ENCODE measurements around the gene ATP6V0A4. TPM values are rescaled to one million over a fixed set of nuclear protein-coding genes. Genes with fewer than 3 reads are reported as not detected.

Gene ATP6V0A4
- total RNA-seq, 1 donor from 2014 or later: not detected

DNA sequence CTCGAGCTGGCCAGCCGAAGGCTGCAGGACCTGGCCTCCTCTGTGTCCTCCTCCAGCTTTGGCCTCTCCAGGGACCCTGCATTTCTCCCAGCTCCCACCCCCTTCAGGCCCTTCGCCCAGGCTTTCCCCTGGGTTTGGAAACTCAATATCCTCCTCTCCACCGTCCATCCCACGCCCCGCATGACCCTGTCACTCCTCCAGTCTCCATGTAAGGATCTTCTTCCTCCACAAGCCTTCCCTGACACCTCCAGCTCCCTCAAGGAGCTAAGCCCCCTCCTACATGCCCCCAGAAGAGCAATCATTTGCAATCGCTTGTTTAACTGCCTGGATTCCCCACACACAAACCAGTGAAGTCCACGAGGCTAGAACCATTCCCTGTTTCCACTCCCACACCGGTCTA is 24.8 kb downstream of the ATP6V0A4 start:
- Histone ChIP-seq H3K4me1 (no peaks in the 10 kb centered on the region), H3K4me3 (no peak overlapping the region), H3K36me3 (no peaks in the 10 kb centered on the region), H3K9me3 (replicated peaks) (no peaks in the 10 kb centered on the region), H3K27me3 (ENCODE audit: low read depth) (peaks cover 25% of the 10 kb centered on the region), H3K27ac (replicated peaks) (no peak overlapping the region)
- DNase-seq: no peak
- intact Hi-C loops (cut with micrococcal nuclease): no loop called here
- TF ChIP-seq, protein P1, sequence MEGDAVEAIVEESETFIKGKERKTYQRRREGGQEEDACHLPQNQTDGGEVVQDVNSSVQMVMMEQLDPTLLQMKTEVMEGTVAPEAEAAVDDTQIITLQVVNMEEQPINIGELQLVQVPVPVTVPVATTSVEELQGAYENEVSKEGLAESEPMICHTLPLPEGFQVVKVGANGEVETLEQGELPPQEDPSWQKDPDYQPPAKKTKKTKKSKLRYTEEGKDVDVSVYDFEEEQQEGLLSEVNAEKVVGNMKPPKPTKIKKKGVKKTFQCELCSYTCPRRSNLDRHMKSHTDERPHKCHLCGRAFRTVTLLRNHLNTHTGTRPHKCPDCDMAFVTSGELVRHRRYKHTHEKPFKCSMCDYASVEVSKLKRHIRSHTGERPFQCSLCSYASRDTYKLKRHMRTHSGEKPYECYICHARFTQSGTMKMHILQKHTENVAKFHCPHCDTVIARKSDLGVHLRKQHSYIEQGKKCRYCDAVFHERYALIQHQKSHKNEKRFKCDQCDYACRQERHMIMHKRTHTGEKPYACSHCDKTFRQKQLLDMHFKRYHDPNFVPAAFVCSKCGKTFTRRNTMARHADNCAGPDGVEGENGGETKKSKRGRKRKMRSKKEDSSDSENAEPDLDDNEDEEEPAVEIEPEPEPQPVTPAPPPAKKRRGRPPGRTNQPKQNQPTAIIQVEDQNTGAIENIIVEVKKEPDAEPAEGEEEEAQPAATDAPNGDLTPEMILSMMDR (IDR thresholded peaks at IDR 0.05; ENCODE audit: borderline replicate concordance): no peak

DNA sequence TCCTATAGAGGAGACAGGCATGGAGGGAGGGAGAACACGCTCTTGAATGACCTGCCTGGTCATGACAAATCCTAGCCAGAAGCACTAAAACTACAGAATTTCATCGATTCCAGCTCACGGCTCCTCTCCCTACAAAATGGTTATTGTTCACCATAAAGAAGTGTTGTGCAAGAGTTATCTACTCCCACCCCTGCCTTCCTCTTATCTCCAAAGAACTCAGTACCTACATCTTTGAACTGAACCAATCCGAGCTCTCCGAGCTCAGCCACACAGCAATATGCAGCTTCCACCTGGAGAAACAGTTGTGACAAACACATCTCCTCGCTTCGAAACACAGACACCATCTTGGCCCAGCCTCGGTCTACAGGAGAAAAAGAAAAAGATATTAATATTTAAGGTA is 27.1 kb downstream of the ATP6V0A4 start:
- H3K4me3 ChIP-seq: no peak overlapping the region
- no peaks in the 10 kb centered on the region for H3K4me1 ChIP-seq
- no peaks in the 10 kb centered on the region for H3K9me3 ChIP-seq (replicated peaks)
- TF ChIP-seq, protein P1 (IDR thresholded peaks at IDR 0.05; ENCODE audit: borderline replicate concordance): no peak
- intact Hi-C loops (cut with micrococcal nuclease): no loop called here
- peaks cover 25% of the 10 kb centered on the region for H3K27me3 ChIP-seq (ENCODE audit: low read depth)
- H3K36me3 ChIP-seq: no peaks in the 10 kb centered on the region
- H3K27ac ChIP-seq (replicated peaks): no peak overlapping the region
- no peak for DNase-seq

GRCh38 chr7:138768241-138768640 is 29.8 kb downstream of the ATP6V0A4 start:
- TF ChIP-seq, protein P1 (IDR thresholded peaks at IDR 0.05; ENCODE audit: borderline replicate concordance): no peak

GRCh38 chr7:138756591-138757242 is 41.3 kb downstream of the ATP6V0A4 start:
- TF ChIP-seq, protein P1 (IDR thresholded peaks at IDR 0.05; ENCODE audit: borderline replicate concordance): no peak
- no peak overlapping the region for H3K4me3 ChIP-seq
- DNase-seq: no peak
- H3K36me3 ChIP-seq: no peaks in the 10 kb centered on the region
- H3K27ac ChIP-seq (replicated peaks): no peak overlapping the region
- peaks cover 1% of the 10 kb centered on the region for H3K27me3 ChIP-seq (ENCODE audit: low read depth)
- H3K4me1 ChIP-seq: no peaks in the 10 kb centered on the region
- no peaks in the 10 kb centered on the region for H3K9me3 ChIP-seq (replicated peaks)
- intact Hi-C loops (cut with micrococcal nuclease): no loop called here

More at GRCh38 chr7:138768241-138768640, 29.8 kb downstream of the ATP6V0A4 start:
- H3K4me1 ChIP-seq: no peaks in the 10 kb centered on the region
- H3K27ac ChIP-seq (replicated peaks): no peak overlapping the region
- no peaks in the 10 kb centered on the region for H3K9me3 ChIP-seq (replicated peaks)
- H3K36me3 ChIP-seq: no peaks in the 10 kb centered on the region
- peaks cover 10% of the 10 kb centered on the region for H3K27me3 ChIP-seq (ENCODE audit: low read depth)
- intact Hi-C loops (cut with micrococcal nuclease): no loop called here
- no peak overlapping the region for H3K4me3 ChIP-seq
- no peak for DNase-seq

DNA sequence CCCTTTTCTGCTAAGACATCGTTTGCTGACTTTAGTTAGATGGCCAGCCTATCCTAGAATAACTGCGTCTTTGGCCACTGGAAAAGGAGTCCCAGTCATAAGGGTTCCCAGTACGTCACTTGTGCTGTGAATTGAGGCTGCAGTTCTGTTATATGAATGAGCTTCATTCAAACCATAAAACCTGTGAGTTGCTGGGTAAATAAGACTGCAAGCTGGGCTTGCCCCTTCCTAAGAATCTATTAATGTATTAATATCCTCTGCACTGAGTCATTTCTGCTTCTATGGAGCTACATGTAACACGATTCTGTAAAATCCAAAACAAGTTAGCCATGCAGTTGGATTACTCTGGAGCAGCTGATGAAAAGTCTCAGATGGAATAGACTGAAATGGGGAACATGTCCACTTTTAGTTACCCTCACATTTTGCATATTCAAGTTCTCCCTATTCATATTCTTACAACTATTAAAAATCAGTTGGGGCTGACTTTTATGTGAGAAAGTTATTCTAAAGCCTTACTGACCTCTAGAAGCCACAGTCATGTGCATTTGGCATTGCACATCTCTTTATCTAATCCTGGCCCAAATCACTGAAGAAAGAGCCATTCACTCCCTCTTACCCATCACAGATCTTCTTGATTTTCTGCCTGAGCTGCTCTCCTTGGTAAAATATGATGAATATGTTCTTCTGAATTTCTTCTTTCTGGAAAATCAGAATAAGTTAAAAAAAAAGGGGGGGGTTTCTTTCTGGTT is 42.0 kb downstream of the ATP6V0A4 start:
- TF ChIP-seq, protein P1 (IDR thresholded peaks at IDR 0.05; ENCODE audit: borderline replicate concordance): no peak
- intact Hi-C loops (cut with micrococcal nuclease): no loop called here
- H3K27ac ChIP-seq (replicated peaks): no peak overlapping the region
- DNase-seq: no peak
- H3K4me1 ChIP-seq: no peaks in the 10 kb centered on the region
- H3K36me3 ChIP-seq: no peaks in the 10 kb centered on the region
- no peaks in the 10 kb centered on the region for H3K9me3 ChIP-seq (replicated peaks)
- peaks cover 8% of the 10 kb centered on the region for H3K27me3 ChIP-seq (ENCODE audit: low read depth)
- no peak overlapping the region for H3K4me3 ChIP-seq
